RWPE1 (cell line): ENCODE results near the gene TAF1D.

ENCODE experiments used
- CTCF ChIA-PET: fragments of 350-600 bp; sonication (Branson Sonifier 250); formaldehyde crosslinking; extraction: SDS; loops from one replicate; lab custom pipeline; 2021; lab: Yijun Ruan, JAX
- POLR2A ChIA-PET: fragments of 400-600 bp; formaldehyde crosslinking; extraction: SDS; loops from one replicate; lab custom pipeline; 2020; ENCODE audit warnings: antibody characterized with exemption; ENCODE audit not compliant: low non-redundant PET; lab: Yijun Ruan, JAX
- DNase-seq: peaks from one replicate; pipeline ENCODE4 v3.0.0; 2012; ENCODE audit warnings: low spot score
- H3K27ac ChIP-seq: fragments of 450-650 bp; 2 replicates; pipeline ENCODE4 v1.5.1; 2017
- CTCF ChIP-seq: fragments of 450-650 bp; conservative IDR thresholded peaks from 2 replicates; pipeline ENCODE4 v1.5.1; 2017; ENCODE audit warnings: low read depth, mild to moderate bottlenecking

Gene TAF1D

GRCh38 chr11:93729129-93729616, 12.1 kb downstream of the TAF1D start:
- ChIA-PET POLR2A (no interaction called here), CTCF (interaction anchor here (1.2 kb wide), 1 partner anchor 56 kb away, joined by 3 read pairs; no protein-coding TSS in a partner anchor)
- DNase-seq = no peak
- no peak for TF ChIP-seq CTCF
- H3K27ac ChIP-seq = no peak overlapping the region

GRCh38 chr11:93728792-93729128, 12.5 kb downstream of the TAF1D start:
- TF ChIP-seq CTCF = no peak
- no peak for DNase-seq
- ChIA-PET CTCF (interaction anchor here (1.2 kb wide), 1 partner anchor 56 kb away, joined by 3 read pairs; no protein-coding TSS in a partner anchor), POLR2A (no interaction called here)
- H3K27ac ChIP-seq = no peak overlapping the region

GRCh38 chr11:93727985-93728791, 13.1 kb downstream of the TAF1D start:
- H3K27ac ChIP-seq = no peak overlapping the region
- TF ChIP-seq CTCF = no peak
- ChIA-PET CTCF (no interaction called here), POLR2A (no interaction called here)
- no peak for DNase-seq

GRCh38 chr11:93724089-93724488, 17.2 kb downstream of the TAF1D start:
- ChIA-PET CTCF (no interaction called here), POLR2A (no interaction called here)
- H3K27ac ChIP-seq = no peak overlapping the region
- TF ChIP-seq CTCF = no peak
- DNase-seq = no peak

- TF ChIP-seq CTCF = no peak
- H3K27ac ChIP-seq = no peak overlapping the region
- CTCF ChIA-PET = no interaction called here
- DNase-seq = no peak
- POLR2A ChIA-PET = no interaction called here
Measured at GRCh38 chr11:93720522-93720921, 20.8 kb downstream of the TAF1D start.

GRCh38 chr11:93719310-93719709, 22.0 kb downstream of the TAF1D start:
- CTCF ChIA-PET = interaction anchor here (0.6 kb wide), 1 partner anchor 204 kb away, joined by 4 read pairs; no protein-coding TSS in a partner anchor
- POLR2A ChIA-PET = no interaction called here
- H3K27ac ChIP-seq = no peak overlapping the region
- no peak for DNase-seq
- no peak for TF ChIP-seq CTCF
